ENCODE results near the gene CCDC24. TPM values are rescaled to one million over a fixed set of nuclear protein-coding genes. Genes with fewer than 3 reads are reported as not detected.

The CCDC24 gene
- total and polyA plus RNA-seq, 2 of the 13 experiments (the other 11 are each of a cell fraction or from before 2014, with no cell fraction given) = 1.4 to 2.9 TPM

GRCh38 chr1:43946236-43947060, 45.0 kb upstream of the CCDC24 start, which contains the start of gene IPO13 (continued):
- TF ChIP-seq ZBTB4 (CRISPR knock-in tag; IDR thresholded peaks at IDR 0.05; ENCODE audit: borderline replicate concordance) (peak; percentile 73; the same call in 1 of the 2 replicates), KDM5B (CRISPR knock-in tag; IDR thresholded peaks at IDR 0.05; ENCODE audit: borderline replicate concordance) (peak; percentile 94; the same call in 1 of the 2 replicates), ZNF549 (CRISPR knock-in tag; IDR thresholded peaks at IDR 0.05) (no peak; the same call in 1 of the 2 replicates), ZNF430 (CRISPR knock-in tag; IDR thresholded peaks at IDR 0.05) (peak; percentile 98), GLI4 (CRISPR knock-in tag; IDR thresholded peaks at IDR 0.05; ENCODE audit: borderline replicate concordance) (no peak; the same call in 1 of the 2 replicates), ONECUT2 (CRISPR knock-in tag; IDR thresholded peaks at IDR 0.05) (0 out of 2 replicates have a peak, but pooled peaks have one; percentile 14), ZNF484 (CRISPR knock-in tag; IDR thresholded peaks at IDR 0.05; ENCODE audit: borderline replicate concordance, low read depth) (no peak), SYNCRIP (IDR thresholded peaks at IDR 0.05; ENCODE audit: insufficient read depth, low read depth, low read length) (no peak), MTF1 (CRISPR knock-in tag; IDR thresholded peaks at IDR 0.05) (0 out of 2 replicates have a peak, but pooled peaks have one; percentile 60), TBX2 (CRISPR knock-in tag; IDR thresholded peaks at IDR 0.05; ENCODE audit: borderline replicate concordance) (peak; percentile 89), ZNF354B (CRISPR knock-in tag; IDR thresholded peaks at IDR 0.05) (no peak), ZNF143 (CRISPR knock-in tag; IDR thresholded peaks at IDR 0.05) (peak; percentile 99), ZNF607 (CRISPR knock-in tag; IDR thresholded peaks at IDR 0.05; ENCODE audit: borderline replicate concordance) (peak; percentile 83), HNRNPL (IDR thresholded peaks at IDR 0.05; ENCODE audit: low read depth, low read length) (0 out of 2 replicates have a peak, but pooled peaks have one; percentile 52), PRDM10 (CRISPR knock-in tag; IDR thresholded peaks at IDR 0.05; ENCODE audit: low read depth) (peak; percentile 65), ELF4 (CRISPR knock-in tag; IDR thresholded peaks at IDR 0.05; ENCODE audit: borderline replicate concordance) (no peak), ATRX (CRISPR knock-in tag; IDR thresholded peaks at IDR 0.05; ENCODE audit: borderline replicate concordance) (no peak), MLXIP (CRISPR knock-in tag; IDR thresholded peaks at IDR 0.05; ENCODE audit: borderline replicate concordance) (no peak)

Measured in HepG2 (cell line).